HT-29 (cell line): Measurements from ENCODE around the gene THOC5. TPM values are rescaled to one million over a fixed set of nuclear protein-coding genes. Genes with fewer than 3 reads are reported as not detected.
"Not testable (repeated sequence)": the region's sequence is repeated elsewhere in the genome, so short reads cannot be mapped to it uniquely, and the experiment has no call there.

ENCODE experiments used
- DNase-seq: peaks from one replicate; pipeline ENCODE4 v3.0.0-alpha.2; 2015; ENCODE audit warnings: low spot score
- total RNA-seq: library from RNA; depleted of rRNA; stranded (reverse); fragments of >200 nt; shearing (Covaris generic); gene quantifications from 2 replicates; pipeline ENCODE4 v1.2.3, GENCODE V29; 2014

The THOC5 gene
- total RNA-seq, 1 experiment from 2014 or later = 43.5 TPM

GRCh38 chr22:29563652-29564460 lies 10.3 kb upstream of the THOC5 start:
- no peak for DNase-seq

GRCh38 chr22:29559853-29560252 lies 6.3 kb upstream of the THOC5 start:
- DNase-seq = no peak

- DNase-seq = no peak
These were observed 5.5 kb upstream of the THOC5 start for GRCh38 chr22:29559030-29559429.

GRCh38 chr22:29555065-29555644 lies 1.6 kb upstream of the THOC5 start:
- DNase-seq = no peak

DNA sequence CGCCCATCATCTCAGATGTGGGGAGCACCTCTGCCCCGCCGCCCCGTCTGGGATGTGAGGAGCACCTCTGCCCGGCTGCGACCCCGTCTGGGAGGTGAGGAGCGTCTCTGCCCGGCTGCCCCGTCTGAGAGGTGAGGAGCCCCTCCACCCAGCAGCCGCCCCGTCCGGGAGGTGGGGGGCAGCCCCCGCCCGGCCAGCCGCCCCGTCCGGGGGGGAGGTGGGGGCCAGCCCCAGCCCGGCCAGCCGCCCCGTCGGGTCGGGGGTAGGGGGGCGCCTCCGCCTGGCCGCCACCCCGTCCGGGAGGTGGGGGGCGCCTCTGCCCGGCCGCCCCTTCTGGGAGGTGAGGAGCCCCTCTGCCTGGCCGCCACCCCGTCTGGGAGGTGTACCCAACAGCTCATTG lies 1.2 kb downstream of the THOC5 start:
- DNase-seq = not testable (repeated sequence)

GRCh38 chr22:29550005-29550404 lies 3.6 kb downstream of the THOC5 start:
- DNase-seq = no peak

GRCh38 chr22:29545045-29545444 lies 8.5 kb downstream of the THOC5 start:
- DNase-seq = not testable (repeated sequence)

GRCh38 chr22:29541845-29542244 lies 11.7 kb downstream of the THOC5 start:
- DNase-seq = no peak

DNA sequence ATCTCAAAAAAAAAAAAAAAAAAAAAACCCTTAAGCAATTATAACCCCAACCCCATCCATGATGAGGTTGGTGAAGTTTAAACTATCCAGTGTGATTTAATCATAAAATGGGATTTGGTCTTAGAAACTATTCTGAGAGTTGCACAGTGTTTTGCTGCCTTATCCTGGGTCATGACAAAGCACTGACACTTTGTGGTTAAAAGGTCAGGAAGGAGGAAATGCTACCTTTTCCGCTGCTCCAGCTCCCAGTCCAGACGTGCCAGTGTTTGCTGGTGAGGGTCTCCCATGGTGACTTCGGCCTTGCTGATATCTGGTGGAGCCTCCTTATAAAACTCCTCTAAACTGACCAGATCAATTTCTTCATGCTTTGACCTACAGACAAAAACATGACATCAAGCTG lies 14.5 kb downstream of the THOC5 start:
- no peak for DNase-seq

- no peak for DNase-seq
These were observed 17.1 kb downstream of the THOC5 start for GRCh38 chr22:29536411-29536810.

DNA sequence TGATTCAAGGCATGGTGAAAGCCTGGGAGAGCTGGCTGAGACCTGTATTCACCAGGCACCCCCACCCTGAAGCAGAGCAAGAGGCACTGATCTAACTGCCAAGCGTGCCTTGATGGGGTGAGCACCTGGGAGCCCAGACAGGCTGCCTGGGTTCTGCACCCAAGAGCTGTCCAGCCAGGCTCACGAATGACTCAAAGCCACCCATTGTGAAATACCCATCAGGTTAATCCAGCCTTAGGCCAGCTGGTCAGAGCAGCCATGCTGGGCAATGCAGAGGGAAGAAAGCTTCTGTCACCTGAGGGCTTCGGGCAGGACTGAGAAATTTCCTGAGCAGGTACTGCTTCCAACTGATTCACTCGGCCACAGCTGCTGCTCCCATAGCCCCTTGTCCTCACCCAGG lies 22.1 kb downstream of the THOC5 start:
- no peak for DNase-seq

GRCh38 chr22:29530716-29531115 lies 22.8 kb downstream of the THOC5 start:
- no peak for DNase-seq

GRCh38 chr22:29528144-29528543 lies 25.4 kb downstream of the THOC5 start:
- DNase-seq = no peak

DNA sequence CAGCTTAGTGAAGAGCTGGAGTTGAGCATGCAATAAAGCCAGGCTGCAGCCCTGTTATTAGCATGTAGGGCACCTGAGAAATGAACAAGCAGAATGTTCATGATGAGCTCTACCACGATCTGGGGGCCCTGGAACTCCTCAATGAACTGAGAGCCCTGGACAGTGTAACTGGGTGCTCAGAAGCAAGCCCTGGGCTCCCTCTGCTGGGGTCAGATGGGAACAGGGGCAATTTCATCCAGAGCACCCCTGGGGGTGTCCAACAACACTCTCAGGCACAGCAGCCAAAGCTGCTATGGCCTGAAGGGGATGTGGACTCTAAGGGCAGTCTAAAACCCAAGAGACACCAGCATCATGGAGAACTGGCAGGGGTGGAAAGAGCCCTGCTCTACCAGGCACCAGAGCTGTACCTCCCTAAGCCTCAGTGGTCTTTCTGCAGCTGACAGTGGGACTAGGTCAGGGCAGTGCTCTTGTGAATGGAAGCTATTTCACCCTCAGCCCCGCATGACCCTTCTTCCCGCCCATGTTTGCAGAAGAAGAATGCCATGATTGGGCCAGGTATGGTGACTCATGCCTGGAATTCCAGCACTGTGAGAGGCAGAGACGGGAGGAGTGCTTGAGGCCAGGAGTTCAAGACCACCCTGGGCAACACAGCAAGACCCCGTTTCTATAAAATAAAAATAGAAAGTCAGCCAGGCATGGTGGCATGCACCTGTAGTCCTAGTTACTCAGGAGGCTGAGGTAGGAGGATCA lies 28.9 kb downstream of the THOC5 start:
- peak; percentile 62 for DNase-seq

GRCh38 chr22:29523761-29524160 lies 29.8 kb downstream of the THOC5 start:
- DNase-seq = no peak

- no peak for DNase-seq
These were observed 32.0 kb downstream of the THOC5 start for GRCh38 chr22:29521526-29521925.

DNA sequence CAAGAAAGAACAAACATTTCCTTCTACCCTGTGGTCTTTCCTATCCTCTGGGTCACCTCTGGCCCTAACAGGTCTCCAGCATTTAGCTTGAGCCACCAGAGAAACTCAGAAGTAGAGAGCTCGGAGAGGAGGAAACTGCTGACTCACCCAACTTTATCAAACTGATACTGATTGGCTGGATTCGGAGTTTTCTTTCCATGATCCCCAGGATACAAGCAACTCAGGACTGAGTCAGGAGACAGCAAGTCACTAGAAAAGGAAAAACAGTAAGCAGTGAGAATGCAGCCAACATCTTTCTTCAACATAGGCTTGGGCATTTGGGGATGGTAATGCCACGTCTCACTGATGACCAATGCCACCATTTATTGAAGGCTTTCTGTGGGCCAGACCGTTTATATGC lies 32.7 kb downstream of the THOC5 start:
- no peak for DNase-seq

GRCh38 chr22:29519996-29520395 lies 33.6 kb downstream of the THOC5 start:
- no peak for DNase-seq

GRCh38 chr22:29518427-29518826 lies 35.1 kb downstream of the THOC5 start:
- DNase-seq = no peak

- no peak for DNase-seq
These were observed 36.2 kb downstream of the THOC5 start for GRCh38 chr22:29517215-29517908.

DNA sequence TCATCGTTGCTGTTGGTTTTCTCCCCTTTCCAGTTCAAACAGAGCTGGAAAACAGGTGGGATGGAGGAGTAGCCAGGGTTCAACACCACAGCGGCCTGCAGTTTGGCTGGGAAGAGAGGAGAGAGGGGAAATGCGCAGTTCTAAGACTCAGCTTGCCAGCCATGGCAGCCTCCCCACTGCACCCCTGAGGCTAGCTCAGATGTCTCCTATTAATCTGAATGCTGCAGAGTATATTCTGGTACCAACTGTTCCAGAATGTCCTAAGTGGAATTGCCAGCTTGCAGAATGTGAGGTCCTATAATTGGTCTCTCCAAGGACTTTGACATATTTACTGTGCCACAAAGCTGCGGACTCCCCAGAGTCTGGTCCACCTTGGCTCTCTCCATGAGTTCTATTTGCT lies 41.5 kb downstream of the THOC5 start:
- DNase-seq = no peak
